IMR-90 (cell line): ENCODE measurements around the gene MOV10L1. TPM values are rescaled to one million over a fixed set of nuclear protein-coding genes. Genes with fewer than 3 reads are reported as not detected.

Source experiments
- ATAC-seq: fragments of 200-7000 bp; cut with Tn5 transposase; 2 replicates; pipeline ENCODE4 v1.9.1; 2020; ENCODE audit warnings: low read depth, mild to moderate bottlenecking, moderate library complexity
- BruUV-seq: library from RNA; stranded (reverse); fragments of 400-500 nt; replicated peaks from 2 replicates; lab custom pipeline; 2021; lab: Mats Ljungman, UMichigan
- CTCF ChIA-PET: fragments of 300-600 bp; formaldehyde crosslinking; extraction: SDS; loops from one replicate; lab custom pipeline; 2021; ENCODE audit warnings: antibody characterized with exemption; lab: Yijun Ruan, JAX
- POLR2A ChIA-PET: fragments of 300-600 bp; sonication (Branson Sonifier 250); formaldehyde crosslinking; loops from one replicate; lab custom pipeline; 2022; ENCODE audit warnings: antibody characterized with exemption; ENCODE audit not compliant: unreplicated experiment; lab: Charles Lee
- DNase-seq: peaks from one replicate; pipeline ENCODE4 v3.0.0; 2013
- H2AFZ ChIP-seq: replicated peaks from 2 replicates; pipeline ENCODE3; 2013; ENCODE audit warnings: low read length, mild to moderate bottlenecking; ENCODE audit not compliant: poor library complexity
- H2AK5ac ChIP-seq: 2 replicates; pipeline ENCODE4 v1.6.1; 2013; ENCODE audit warnings: low read depth, low read length, inconsistent platforms
- H2AK9ac ChIP-seq: replicated peaks from 2 replicates; pipeline ENCODE3; 2013; ENCODE audit warnings: mild to moderate bottlenecking, low read depth, low read length, moderate library complexity; ENCODE audit not compliant: poor library complexity
- H2BK120ac ChIP-seq: 2 replicates; pipeline ENCODE4 v1.6.1; 2013; ENCODE audit warnings: low read depth, low read length, inconsistent platforms
- H2BK15ac ChIP-seq: 3 replicates; pipeline ENCODE4 v1.6.1; 2013; ENCODE audit warnings: low read depth, low read length, inconsistent platforms
- H2BK20ac ChIP-seq: 2 replicates; pipeline ENCODE4 v1.6.1; 2013; ENCODE audit warnings: low read depth, mild to moderate bottlenecking, inconsistent platforms, low read length, moderate library complexity
- H2BK5ac ChIP-seq: 2 replicates; pipeline ENCODE4 v1.6.1; 2013; ENCODE audit warnings: mild to moderate bottlenecking, low read depth, low read length, inconsistent platforms; ENCODE audit not compliant: poor library complexity, severe bottlenecking
- H3K14ac ChIP-seq: replicated peaks from 2 replicates; pipeline ENCODE4 v1.6.1; 2013; ENCODE audit warnings: low read depth, low read length, inconsistent platforms
- H3K18ac ChIP-seq: 2 replicates; pipeline ENCODE4 v1.6.1; 2013; ENCODE audit warnings: low read depth, low read length, control low read depth
- H3K23ac ChIP-seq: 2 replicates; pipeline ENCODE4 v1.6.1; 2013; ENCODE audit warnings: low read depth, low read length, inconsistent platforms
- H3K27ac ChIP-seq: 2 replicates; pipeline ENCODE4 v1.5.1; 2013; ENCODE audit warnings: mild to moderate bottlenecking, control low read depth, low read length; ENCODE audit not compliant: insufficient read depth
- H3K27me3 ChIP-seq: 2 replicates; pipeline ENCODE4 v1.6.1; 2013; ENCODE audit warnings: low read length; ENCODE audit not compliant: control insufficient read depth, insufficient read depth
- H3K36me3 ChIP-seq: 2 replicates; pipeline ENCODE4 v1.6.1; 2013; ENCODE audit warnings: low read length, mixed read lengths; ENCODE audit not compliant: control insufficient read depth, insufficient read depth
- H3K4ac ChIP-seq: 2 replicates; pipeline ENCODE4 v1.6.1; 2013; ENCODE audit warnings: low read depth, low read length, inconsistent platforms
- H3K4me1 ChIP-seq: 2 replicates; pipeline ENCODE4 v1.6.1; 2013; ENCODE audit warnings: low read length, mixed read lengths; ENCODE audit not compliant: control insufficient read depth, insufficient read depth
- H3K4me2 ChIP-seq: 2 replicates; pipeline ENCODE4 v1.6.1; 2013; ENCODE audit warnings: low read depth, mild to moderate bottlenecking, control low read depth, low read length, moderate library complexity
- H3K4me3 ChIP-seq: 2 replicates; pipeline ENCODE4 v1.5.1; 2013; ENCODE audit warnings: low read depth, mild to moderate bottlenecking, control low read depth, low read length, moderate library complexity; ENCODE audit not compliant: insufficient read depth
- H3K56ac ChIP-seq: 2 replicates; pipeline ENCODE4 v1.6.1; 2013; ENCODE audit warnings: low read length, inconsistent platforms; ENCODE audit not compliant: insufficient read depth; ENCODE audit errors: extremely low read depth
- H3K79me1 ChIP-seq, 2 experiments: 2 replicates each; pipeline ENCODE4 v1.6.1; 2013; ENCODE audit warnings: low read length in 2 of 2, inconsistent platforms in 1 of 2, low read depth in 1 of 2
- H3K9ac ChIP-seq: 2 replicates; pipeline ENCODE4 v1.6.1; 2013; ENCODE audit warnings: low read depth, low read length, control low read depth
- H3K9me1 ChIP-seq: 2 replicates; pipeline ENCODE4 v1.6.1; 2013; ENCODE audit warnings: low read length, inconsistent platforms; ENCODE audit not compliant: insufficient read depth
- H3K9me3 ChIP-seq: 2 replicates; pipeline ENCODE4 v1.6.1; 2013; ENCODE audit warnings: low read length; ENCODE audit not compliant: control insufficient read depth, insufficient read depth
- H4K20me1 ChIP-seq: 2 replicates; pipeline ENCODE4 v1.6.1; 2013; ENCODE audit warnings: low read length, inconsistent platforms; ENCODE audit not compliant: insufficient read depth
- H4K5ac ChIP-seq: 2 replicates; pipeline ENCODE4 v1.6.1; 2013; ENCODE audit warnings: mild to moderate bottlenecking, low read depth, low read length, control low read depth
- H4K8ac ChIP-seq, 2 experiments: 2 replicates each; pipeline ENCODE4 v1.6.1; 2013; ENCODE audit warnings: low read depth in 2 of 2, low read length in 2 of 2, control low read depth in 1 of 2, inconsistent platforms in 1 of 2
- H4K91ac ChIP-seq: 2 replicates; pipeline ENCODE4 v1.6.1; 2013; ENCODE audit warnings: low read depth, low read length, inconsistent platforms; ENCODE audit not compliant: insufficient read depth
- BHLHE40 ChIP-seq: fragments of 150-350 bp; IDR thresholded peaks from 2 replicates; pipeline ENCODE4 v1.6.1; 2016; ENCODE audit warnings: mild to moderate bottlenecking, low read depth, low read length
- CEBPB ChIP-seq: IDR thresholded peaks from 2 replicates; pipeline ENCODE4 v1.6.1; 2012; ENCODE audit warnings: low read depth, low read length, improper control_type of control experiment
- MAZ ChIP-seq: IDR thresholded peaks from 2 replicates; pipeline ENCODE4 v1.6.1; 2012; ENCODE audit warnings: low read depth, mild to moderate bottlenecking, low read length, improper control_type of control experiment, moderate library complexity, borderline replicate concordance
- MXI1 ChIP-seq: IDR thresholded peaks from 2 replicates; pipeline ENCODE4 v1.6.1; 2012; ENCODE audit warnings: low read depth, mild to moderate bottlenecking, low read length, moderate library complexity, borderline replicate concordance
- NFE2L2 ChIP-seq: fragments of 150-350 bp; IDR thresholded peaks from 2 replicates; pipeline ENCODE4 v1.6.1; 2016; ENCODE audit warnings: low read depth, mild to moderate bottlenecking, low read length
- SMC3 ChIP-seq: fragments of 150-350 bp; IDR thresholded peaks from 2 replicates; pipeline ENCODE4 v1.6.1; 2016; ENCODE audit warnings: low read depth, mild to moderate bottlenecking, antibody characterized with exemption, low read length, moderate library complexity
- WGBS, 2 experiments: methylation state at CpG; one replicate each; pipeline versions ENCODE4 v1.1.5 to v1.1.7; 2013; ENCODE audit warnings: missing lambda C conversion rate in 2 of 2; ENCODE audit not compliant: insufficient read length in 1 of 2; ENCODE audit errors: extremely low coverage in 2 of 2; 5-methylcytosine and 5-hydroxymethylcytosine counted together
- dilution Hi-C: fragments of 300-500 bp; cut with HindIII; formaldehyde crosslinking; loops from one replicate; pipeline ENCODE4 v1.14.3; 2018; ENCODE audit warnings: low sequenced_read_pairs; ENCODE audit not compliant: unreplicated experiment
- in situ Hi-C: fragments of 300-500 bp; cut with MboI; formaldehyde crosslinking; loops from 3 replicates; pipeline ENCODE4 v1.14.3; 2019; ENCODE audit warnings: low sequenced_read_pairs, inconsistent platforms, mixed read lengths
- intact Hi-C: fragments of 100-400 bp; cut with micrococcal nuclease; formaldehyde crosslinking; loops from 2 replicates; pipeline ENCODE4 v1.10.0; 2022
- polyA plus RNA-seq, 3 experiments: library from polyadenylated mRNA; depleted of rRNA; stranded (reverse); fragments of >200 nt; gene quantifications; 2 replicates each; pipeline ENCODE4 v1.2.3, GENCODE V29; 2012; ENCODE audit warnings: low replicate concordance in 1 of 3
- total RNA-seq: library from RNA; depleted of rRNA; stranded (reverse); fragments of >200 nt; gene quantifications from 2 replicates; pipeline ENCODE4 v1.2.3, GENCODE V29; 2012
- TF ChIP-seq, protein P1 (sequence below): conservative IDR thresholded peaks from 2 replicates; pipeline ENCODE4 v1.5.1; 2012; ENCODE audit warnings: mild to moderate bottlenecking, low read depth, low read length, improper control_type of control experiment

Gene MOV10L1
- total and polyA plus RNA-seq, 2 of the 4 experiments (the other 2 are of a cell fraction) = 0.72 to 1.4 TPM

DNA sequence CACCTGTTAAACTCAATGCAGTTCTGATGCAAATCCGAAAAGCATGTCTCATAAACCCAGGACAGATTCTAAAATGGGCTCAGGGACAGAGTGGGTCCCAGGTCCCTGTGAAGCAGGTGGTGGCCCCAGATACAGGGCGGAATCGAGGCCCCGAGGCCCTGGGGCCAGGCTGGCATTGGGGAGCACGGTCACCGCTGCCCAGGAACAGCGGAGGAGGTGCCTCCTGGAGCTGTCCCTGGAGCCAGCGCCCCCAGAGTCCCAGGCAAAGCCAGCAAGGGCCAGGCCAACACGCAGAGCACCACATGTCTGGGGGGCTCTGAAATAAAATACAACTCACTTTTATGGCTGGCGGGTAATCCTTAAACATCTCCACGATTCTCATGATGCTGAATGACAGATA, 21.7 kb upstream of the MOV10L1 start:
- Histone ChIP-seq H3K4ac (no peak overlapping the region), H3K4me3 (no peak overlapping the region), H3K79me1 (no peaks in the 10 kb centered on the region), H3K4me2 (no peak overlapping the region), H3K4me1 (no peaks in the 10 kb centered on the region), H2BK20ac (no peak overlapping the region), H4K5ac (no peak overlapping the region), H3K27me3 (peaks cover 9% of the 10 kb centered on the region), H3K9ac (no peak overlapping the region), H2AK5ac (no peak overlapping the region), H2AK9ac (no peak overlapping the region), H3K9me1 (no peaks in the 10 kb centered on the region), H3K56ac (no peak overlapping the region), H4K20me1 (no peaks in the 10 kb centered on the region), H3K18ac (no peak overlapping the region), H2AFZ (no peak overlapping the region), H2BK5ac (no peak overlapping the region), H3K36me3 (no peaks in the 10 kb centered on the region), H4K91ac (no peak overlapping the region), H2BK120ac (no peak overlapping the region), H3K23ac (no peak overlapping the region), H2BK15ac (no peak overlapping the region), H3K27ac (no peak overlapping the region), H3K14ac (no peak overlapping the region), H4K8ac (no peak overlapping the region), H3K9me3 (no peaks in the 10 kb centered on the region)
- POLR2A ChIA-PET = no interaction called here
- WGBS, 2 experiments = 88% methylated on average over 8 of the region's 11 CpGs; no CpG with 5 or more reads in 1 of the 2 experiments
- no TSS peak for BruUV-seq
- no peak for ATAC-seq
- dilution Hi-C loops (no loop called here), intact Hi-C loops (no loop called here), in situ Hi-C loops (no loop called here)
- CTCF ChIA-PET = interaction anchor here (0.6 to 0.7 kb wide), 2 partner anchors 13 to 37 kb away, joined by 3 read pairs; no protein-coding TSS in a partner anchor
- no peak for TF ChIP-seq BHLHE40
- TF ChIP-seq CEBPB = no peak
- TF ChIP-seq, protein P1, sequence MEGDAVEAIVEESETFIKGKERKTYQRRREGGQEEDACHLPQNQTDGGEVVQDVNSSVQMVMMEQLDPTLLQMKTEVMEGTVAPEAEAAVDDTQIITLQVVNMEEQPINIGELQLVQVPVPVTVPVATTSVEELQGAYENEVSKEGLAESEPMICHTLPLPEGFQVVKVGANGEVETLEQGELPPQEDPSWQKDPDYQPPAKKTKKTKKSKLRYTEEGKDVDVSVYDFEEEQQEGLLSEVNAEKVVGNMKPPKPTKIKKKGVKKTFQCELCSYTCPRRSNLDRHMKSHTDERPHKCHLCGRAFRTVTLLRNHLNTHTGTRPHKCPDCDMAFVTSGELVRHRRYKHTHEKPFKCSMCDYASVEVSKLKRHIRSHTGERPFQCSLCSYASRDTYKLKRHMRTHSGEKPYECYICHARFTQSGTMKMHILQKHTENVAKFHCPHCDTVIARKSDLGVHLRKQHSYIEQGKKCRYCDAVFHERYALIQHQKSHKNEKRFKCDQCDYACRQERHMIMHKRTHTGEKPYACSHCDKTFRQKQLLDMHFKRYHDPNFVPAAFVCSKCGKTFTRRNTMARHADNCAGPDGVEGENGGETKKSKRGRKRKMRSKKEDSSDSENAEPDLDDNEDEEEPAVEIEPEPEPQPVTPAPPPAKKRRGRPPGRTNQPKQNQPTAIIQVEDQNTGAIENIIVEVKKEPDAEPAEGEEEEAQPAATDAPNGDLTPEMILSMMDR = no peak
- no peak for TF ChIP-seq SMC3
- TF ChIP-seq NFE2L2 = no peak
- TF ChIP-seq MAZ = no peak
- TF ChIP-seq MXI1 = no peak
- no peak for DNase-seq
